GM23338 (cell line): ENCODE measurements around the gene CADPS. TPM values are rescaled to one million over a fixed set of nuclear protein-coding genes. Genes with fewer than 3 reads are reported as not detected.
A peak's percentile ranks its signal among the peaks of the same experiment; 100 is the strongest.

ENCODE experiments used
- ATAC-seq: fragments of 200-7000 bp; cut with Tn5 transposase; 3 replicates; pipeline ENCODE4 v1.9.1; 2020
- DNase-seq: peaks from one replicate; pipeline ENCODE4 v3.0.0-alpha.2; 2015; ENCODE audit warnings: low spot score
- H2AFZ ChIP-seq: fragments of 200-600 bp; sonication (generic); 2 replicates; pipeline ENCODE4 v1.8.0; 2016; ENCODE audit warnings: antibody characterized with exemption, mild to moderate bottlenecking, moderate library complexity
- H3F3A ChIP-seq: fragments of 200-600 bp; sonication (generic); replicated peaks from 2 replicates; pipeline ENCODE4 v1.8.0; 2017; ENCODE audit warnings: antibody characterized with exemption, mixed run types, low read depth
- H3K27ac ChIP-seq: fragments of 200-600 bp; sonication (generic); 2 replicates; pipeline ENCODE4 v1.6.1; 2016; ENCODE audit warnings: low read depth
- H3K27me3 ChIP-seq: fragments of 200-600 bp; sonication (generic); 2 replicates; pipeline ENCODE4 v1.8.0; 2016; ENCODE audit warnings: mild to moderate bottlenecking, mixed run types, moderate library complexity; ENCODE audit not compliant: insufficient read depth
- H3K36me3 ChIP-seq: fragments of 200-600 bp; sonication (generic); 2 replicates; pipeline ENCODE4 v1.8.0; 2016; ENCODE audit warnings: mild to moderate bottlenecking; ENCODE audit not compliant: insufficient read depth
- H3K4me1 ChIP-seq: fragments of 200-600 bp; sonication (generic); 2 replicates; pipeline ENCODE4 v1.8.0; 2016; ENCODE audit warnings: mild to moderate bottlenecking, moderate library complexity; ENCODE audit not compliant: insufficient read depth
- H3K4me2 ChIP-seq: fragments of 200-600 bp; sonication (generic); 2 replicates; pipeline ENCODE4 v1.7.1; 2017; ENCODE audit warnings: mixed run types
- H3K4me3 ChIP-seq: fragments of 200-600 bp; sonication (generic); 2 replicates; pipeline ENCODE4 v1.6.1; 2016; ENCODE audit warnings: mixed run types
- H3K79me2 ChIP-seq: fragments of 200-600 bp; sonication (generic); replicated peaks from 2 replicates; pipeline ENCODE4 v1.8.0; 2017; ENCODE audit warnings: mild to moderate bottlenecking; ENCODE audit not compliant: insufficient read depth
- H3K9me2 ChIP-seq: fragments of 200-600 bp; sonication (generic); 2 replicates; pipeline ENCODE4 v1.8.0; 2017; ENCODE audit not compliant: insufficient read depth
- H4K20me1 ChIP-seq: fragments of 200-600 bp; sonication (generic); replicated peaks from 2 replicates; pipeline ENCODE4 v1.8.0; 2017; ENCODE audit warnings: mild to moderate bottlenecking; ENCODE audit not compliant: insufficient read depth
- H3K27ac Mint-ChIP-seq: 2 replicates; pipeline ENCODE4 v1.8.0; 2020; ENCODE audit warnings: inconsistent platforms, mild to moderate bottlenecking, moderate library complexity, mixed read lengths
- H3K27me3 Mint-ChIP-seq: 3 replicates; pipeline ENCODE4 v1.8.0; 2022; ENCODE audit warnings: low read depth, mild to moderate bottlenecking, moderate library complexity, mixed read lengths, inconsistent platforms; ENCODE audit not compliant: insufficient read depth, poor library complexity
- H3K36me3 Mint-ChIP-seq: 3 replicates; pipeline ENCODE4 v1.8.0; 2021; ENCODE audit warnings: low read depth, mild to moderate bottlenecking, inconsistent platforms, moderate library complexity, mixed read lengths
- H3K4me1 Mint-ChIP-seq: 3 replicates; pipeline ENCODE4 v1.8.0; 2020; ENCODE audit warnings: mild to moderate bottlenecking, inconsistent platforms, mixed read lengths
- H3K4me3 Mint-ChIP-seq: 3 replicates; pipeline ENCODE4 v1.8.0; 2021; ENCODE audit warnings: moderate library complexity, mild to moderate bottlenecking, inconsistent platforms, mixed read lengths
- H3K9me3 Mint-ChIP-seq: 3 replicates; pipeline ENCODE4 v1.8.0; 2020; ENCODE audit warnings: moderate library complexity, mild to moderate bottlenecking, inconsistent platforms, mixed read lengths
- CREB1 ChIP-seq: fragments of 250-450 bp; sonication (Bioruptor Pico); IDR thresholded peaks from 2 replicates; pipeline ENCODE4 v1.5.0; 2020; ENCODE audit warnings: low read depth, mild to moderate bottlenecking, moderate library complexity
- CTCF ChIP-seq, 2 experiments: fragments of 200-600 bp in 1 of 2; sonication (generic) in 1 of 2; conservative IDR thresholded peaks; 2 replicates each; pipeline versions ENCODE4 v1.5.1 to v1.6.1; 2016 to 2017; ENCODE audit warnings: antibody characterized with exemption in 2 of 2, low read depth in 2 of 2, mild to moderate bottlenecking in 2 of 2, moderate library complexity in 1 of 2
- ETS1 ChIP-seq: IDR thresholded peaks from 2 replicates; pipeline ENCODE4 v1.6.1; 2016; ENCODE audit warnings: antibody characterized with exemption
- EZH2 ChIP-seq: fragments of 200-600 bp; sonication (generic); IDR thresholded peaks from one replicate; pipeline ENCODE4 v1.8.0; 2017; ENCODE audit warnings: antibody characterized with exemption, mild to moderate bottlenecking, low read depth; ENCODE audit not compliant: unreplicated experiment
- EZH2phosphoT487 ChIP-seq: fragments of 200-600 bp; sonication (generic); IDR thresholded peaks from one replicate; pipeline ENCODE4 v1.8.1; 2018; ENCODE audit warnings: antibody characterized with exemption; ENCODE audit not compliant: unreplicated experiment
- JUNB ChIP-seq: IDR thresholded peaks from one replicate; pipeline ENCODE4 v1.6.1; 2016; ENCODE audit warnings: antibody characterized with exemption; ENCODE audit not compliant: unreplicated experiment
- NANOG ChIP-seq: IDR thresholded peaks from 2 replicates; pipeline ENCODE4 v1.6.1; 2016; ENCODE audit warnings: antibody characterized with exemption, borderline replicate concordance
- POLR2AphosphoS5 ChIP-seq: IDR thresholded peaks from 2 replicates; pipeline ENCODE4 v1.6.1; 2016; ENCODE audit warnings: antibody characterized with exemption, low read depth
- REST ChIP-seq: IDR thresholded peaks from one replicate; pipeline ENCODE4 v1.6.1; 2018; ENCODE audit warnings: antibody characterized with exemption; ENCODE audit not compliant: unreplicated experiment
- STAT1 ChIP-seq: IDR thresholded peaks from one replicate; pipeline ENCODE4 v1.6.1; 2016; ENCODE audit warnings: antibody characterized with exemption; ENCODE audit not compliant: unreplicated experiment
- ZNF114 ChIP-seq: fragments of 250-450 bp; sonication (Bioruptor Pico); IDR thresholded peaks from 2 replicates; pipeline ENCODE4 v1.5.0; 2020; ENCODE audit warnings: mild to moderate bottlenecking, moderate library complexity
- ZNF331 ChIP-seq: fragments of 250-450 bp; sonication (Bioruptor Pico); IDR thresholded peaks from 2 replicates; pipeline ENCODE4 v1.5.0; 2020; ENCODE audit warnings: low read depth, mild to moderate bottlenecking, moderate library complexity
- ZNF462 ChIP-seq: fragments of 250-450 bp; sonication (Bioruptor Pico); IDR thresholded peaks from 2 replicates; pipeline ENCODE4 v1.5.0; 2020; ENCODE audit warnings: mild to moderate bottlenecking, moderate library complexity
- polyA plus RNA-seq: library from polyadenylated mRNA; unstranded; fragments of >200 nt; fragmentation: Nextera tagmentation; extraction: Ambion mirVana; gene quantifications from 2 replicates; pipeline ENCODE4 v1.2.1, GENCODE V29; 2016
- total RNA-seq: library from RNA; depleted of rRNA; stranded (reverse); fragments of >200 nt; shearing (Covaris generic); gene quantifications from 2 replicates; pipeline ENCODE4 v1.2.3, GENCODE V29; 2014

CADPS gene
- total and polyA plus RNA-seq, 2 experiments from 2014 or later: 14.7 to 22.0 TPM

- H3K27me3 ChIP-seq: peaks cover 100% of the 10 kb centered on the region
- H4K20me1 ChIP-seq: no peaks in the 10 kb centered on the region
- Mint-ChIP-seq H3K27me3 (peaks cover 97% of the 10 kb centered on the region), H3K4me1 (peaks cover 67% of the 10 kb centered on the region), H3K36me3 (no peaks in the 10 kb centered on the region), H3K9me3 (no peaks in the 10 kb centered on the region; the same call in 2 of the 3 replicates), H3K27ac (no peak overlapping the region), H3K4me3 (peak overlapping the region; percentile 74)
- H3K79me2 ChIP-seq: no peaks in the 10 kb centered on the region
- H3F3A ChIP-seq: peaks cover 25% of the 10 kb centered on the region
- no peaks in the 10 kb centered on the region for H3K9me2 ChIP-seq
- H3K4me1 ChIP-seq: peaks cover 72% of the 10 kb centered on the region
- peak overlapping the region; percentile 80 for H3K4me2 ChIP-seq
- no peak overlapping the region for H2AFZ ChIP-seq
- ATAC-seq: no peak
- no peak for TF ChIP-seq STAT1
- no peak for TF ChIP-seq EZH2phosphoT487
- TF ChIP-seq ZNF331 (CRISPR knock-in tag): no peak
- TF ChIP-seq ZNF114: no peak
- TF ChIP-seq CREB1: no peak
- TF ChIP-seq NANOG: no peak
- TF ChIP-seq REST: no peak
- TF ChIP-seq ZNF462: no peak
- no peak for TF ChIP-seq ETS1
- no peak for TF ChIP-seq POLR2AphosphoS5
- no peak for TF ChIP-seq JUNB
- TF ChIP-seq EZH2: no peak
- TF ChIP-seq CTCF (conservative IDR thresholded peaks at IDR 0.05; ENCODE audit: low read depth in 2 of 2): no peak
- H3K36me3 ChIP-seq: no peaks in the 10 kb centered on the region
- no peak for DNase-seq
- peak overlapping the region; percentile 63 for H3K4me3 ChIP-seq
- H3K27ac ChIP-seq: no peak overlapping the region
Observed at GRCh38 chr3:62368290-62368704, 506.9 kb downstream of the CADPS start.
